ENCODE data around the gene ZNF654. TPM values are rescaled to one million over a fixed set of nuclear protein-coding genes. Genes with fewer than 3 reads are reported as not detected.

Gene ZNF654
- total RNA-seq, 1 donor from 2014 or later: 2.3 TPM

DNA sequence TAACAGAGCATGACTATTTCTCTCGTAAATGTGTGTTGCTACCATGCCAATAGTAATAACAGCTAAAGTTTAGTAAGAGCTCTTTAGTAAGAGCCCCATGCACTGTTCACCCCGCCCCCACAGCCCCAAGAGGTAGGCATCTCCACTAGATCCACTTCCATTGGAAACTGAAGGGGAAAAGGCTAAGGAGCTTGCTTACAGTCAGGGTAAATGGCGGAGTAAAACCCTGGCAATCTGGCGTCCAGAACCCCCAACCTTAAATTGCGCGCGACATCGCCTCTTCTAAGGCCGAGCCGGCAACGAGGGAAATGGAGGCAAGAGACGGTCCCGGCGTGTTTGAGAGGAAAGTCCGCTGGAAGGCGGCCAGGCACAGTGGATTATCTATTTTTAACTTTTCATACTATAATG lies 90.0 kb downstream of the ZNF654 start:
- intact Hi-C loops (cut with DNase I): loop anchor here (1.0 kb wide), 1 partner anchor 91 kb away; no protein-coding TSS in a partner anchor
- H3K4me1 ChIP-seq: peaks cover 3 to 17% of the 10 kb centered on the region in 2 donors
- no peak for DNase-seq (ENCODE audit: low spot score in 2 of 2)
- H3K27ac ChIP-seq: peak overlapping the region; percentile 80 to 94
- TF ChIP-seq, protein P1, sequence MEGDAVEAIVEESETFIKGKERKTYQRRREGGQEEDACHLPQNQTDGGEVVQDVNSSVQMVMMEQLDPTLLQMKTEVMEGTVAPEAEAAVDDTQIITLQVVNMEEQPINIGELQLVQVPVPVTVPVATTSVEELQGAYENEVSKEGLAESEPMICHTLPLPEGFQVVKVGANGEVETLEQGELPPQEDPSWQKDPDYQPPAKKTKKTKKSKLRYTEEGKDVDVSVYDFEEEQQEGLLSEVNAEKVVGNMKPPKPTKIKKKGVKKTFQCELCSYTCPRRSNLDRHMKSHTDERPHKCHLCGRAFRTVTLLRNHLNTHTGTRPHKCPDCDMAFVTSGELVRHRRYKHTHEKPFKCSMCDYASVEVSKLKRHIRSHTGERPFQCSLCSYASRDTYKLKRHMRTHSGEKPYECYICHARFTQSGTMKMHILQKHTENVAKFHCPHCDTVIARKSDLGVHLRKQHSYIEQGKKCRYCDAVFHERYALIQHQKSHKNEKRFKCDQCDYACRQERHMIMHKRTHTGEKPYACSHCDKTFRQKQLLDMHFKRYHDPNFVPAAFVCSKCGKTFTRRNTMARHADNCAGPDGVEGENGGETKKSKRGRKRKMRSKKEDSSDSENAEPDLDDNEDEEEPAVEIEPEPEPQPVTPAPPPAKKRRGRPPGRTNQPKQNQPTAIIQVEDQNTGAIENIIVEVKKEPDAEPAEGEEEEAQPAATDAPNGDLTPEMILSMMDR (IDR thresholded peaks at IDR 0.05): no peak
- H3K9me3 ChIP-seq: no peaks in the 10 kb centered on the region
- H3K27me3 ChIP-seq: no peaks in the 10 kb centered on the region
- peaks cover 7 to 9% of the 10 kb centered on the region in 2 donors for H3K36me3 ChIP-seq
- peak overlapping the region; percentile 70 to 99 for H3K4me3 ChIP-seq

DNA sequence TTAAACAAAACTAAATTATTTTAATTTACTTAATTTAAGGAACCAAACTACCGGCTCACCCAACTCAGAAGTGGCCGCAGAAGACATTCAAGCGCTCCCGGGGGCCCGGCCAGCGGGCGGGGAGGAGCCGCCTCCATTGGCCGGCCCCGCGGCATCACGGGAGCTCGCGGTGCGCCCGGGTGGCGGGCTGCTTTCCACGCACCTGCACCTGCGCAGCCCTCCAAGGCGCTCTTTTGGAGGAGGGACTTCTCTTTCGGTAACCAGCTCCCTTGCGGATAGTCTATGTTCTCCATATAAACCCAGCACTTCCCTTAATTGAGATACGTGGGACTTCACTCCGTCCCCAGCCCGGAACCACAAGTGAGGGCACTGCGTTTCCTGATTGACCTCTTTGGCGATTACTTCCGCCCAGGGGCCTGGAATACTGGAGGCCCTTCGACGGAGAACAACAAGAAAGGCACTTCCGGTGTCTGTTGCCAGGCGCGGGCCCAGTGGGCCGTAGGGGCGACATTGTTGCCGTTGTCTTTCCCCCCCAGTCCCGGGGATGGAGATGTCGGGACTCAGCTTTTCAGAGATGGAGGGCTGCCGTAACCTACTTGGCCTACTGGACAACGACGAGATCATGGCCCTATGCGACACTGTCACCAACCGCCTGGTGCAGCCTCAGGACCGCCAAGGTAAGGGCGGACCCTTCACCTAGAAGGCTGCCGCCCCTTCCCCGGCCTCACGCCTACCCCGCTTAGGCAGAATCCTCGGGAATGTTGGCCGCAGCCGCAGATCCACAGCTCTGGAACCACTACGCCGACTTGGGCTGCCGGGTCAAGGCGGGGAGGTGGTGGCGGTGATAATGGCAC lies 90.7 kb downstream of the ZNF654 start, which contains the start of gene C3orf38:
Gene C3orf38, plus strand, starts transcription at position 451 of the 854 bp plus-strand sequence. Its CDS starts 94 bp downstream, at position 545.
- H3K4me1 ChIP-seq: peaks cover 3 to 17% of the 10 kb centered on the region in 2 donors
- intact Hi-C loops (cut with DNase I): loop anchor here (1.0 kb wide), 1 partner anchor 91 kb away; no protein-coding TSS in a partner anchor
- TF ChIP-seq, protein P1 (IDR thresholded peaks at IDR 0.05): no peak
- no peaks in the 10 kb centered on the region for H3K9me3 ChIP-seq
- H3K36me3 ChIP-seq: peaks cover 7 to 16% of the 10 kb centered on the region in 2 donors
- DNase-seq (ENCODE audit: low spot score in 2 of 2): peak; percentile 57 to 94
- peak within 1 kb of the TSS; percentile 80 to 94 for H3K27ac ChIP-seq
- H3K4me3 ChIP-seq: peak within 1 kb of the TSS; percentile 70 to 99
- H3K27me3 ChIP-seq: no peaks in the 10 kb centered on the region

DNA sequence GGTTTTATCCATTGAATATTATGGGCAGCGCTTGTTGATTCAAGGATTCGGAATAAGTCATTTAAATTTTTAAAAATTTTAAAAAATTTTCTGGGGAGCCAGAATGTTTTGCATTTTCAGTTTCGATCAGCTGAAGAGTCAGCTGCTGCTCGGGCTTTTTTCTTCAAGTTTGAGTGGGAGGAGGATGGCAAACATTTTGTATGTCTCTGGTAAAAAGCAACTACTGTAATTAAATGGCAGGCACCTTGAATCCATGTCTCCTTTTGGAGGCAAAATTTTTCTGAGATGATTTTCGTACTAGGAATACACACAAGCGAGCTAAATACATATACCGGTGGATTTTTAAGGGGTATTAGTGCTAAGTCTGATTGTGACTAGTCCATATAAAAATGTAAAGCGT lies 91.3 kb downstream of the ZNF654 start:
- no peak for DNase-seq (ENCODE audit: low spot score in 2 of 2)
- intact Hi-C loops (cut with DNase I): no loop called here
- Histone ChIP-seq H3K4me3 (peak overlapping the region; percentile 70 to 99), H3K27me3 (no peaks in the 10 kb centered on the region), H3K27ac (peak overlapping the region; percentile 80 to 94), H3K4me1 (peaks cover 3 to 17% of the 10 kb centered on the region in 2 donors), H3K36me3 (peaks cover 7 to 20% of the 10 kb centered on the region in 2 donors), H3K9me3 (no peaks in the 10 kb centered on the region)
- TF ChIP-seq, protein P1 (IDR thresholded peaks at IDR 0.05): no peak

DNA sequence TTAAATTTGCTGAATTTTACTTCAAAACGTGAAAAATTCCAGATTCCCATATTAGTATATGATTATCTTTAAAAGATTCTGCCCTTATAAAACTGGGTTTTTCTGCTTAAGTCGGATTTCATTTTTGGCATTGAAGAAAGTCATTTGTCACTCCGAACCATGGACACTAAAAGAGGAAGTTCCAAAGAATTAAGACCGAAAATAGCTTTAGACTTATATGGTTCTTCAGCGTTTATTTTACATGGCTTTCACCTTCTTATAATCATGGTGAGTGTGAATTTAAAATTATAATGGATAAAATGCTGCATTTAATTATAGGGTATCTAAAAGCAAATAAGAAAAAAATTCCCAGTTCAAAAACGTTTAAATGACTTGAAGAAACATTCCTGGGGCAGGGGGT lies 91.8 kb downstream of the ZNF654 start:
- TF ChIP-seq, protein P1 (IDR thresholded peaks at IDR 0.05): no peak
- DNase-seq (ENCODE audit: low spot score in 2 of 2): no peak
- Histone ChIP-seq H3K27me3 (no peaks in the 10 kb centered on the region), H3K4me3 (peak overlapping the region; percentile 70 to 99), H3K9me3 (no peaks in the 10 kb centered on the region), H3K27ac (peak overlapping the region in 1 of 2 donors; percentile 80), H3K4me1 (peaks cover 3 to 17% of the 10 kb centered on the region in 2 donors), H3K36me3 (peaks cover 7 to 23% of the 10 kb centered on the region in 2 donors)
- intact Hi-C loops (cut with DNase I): no loop called here

DNA sequence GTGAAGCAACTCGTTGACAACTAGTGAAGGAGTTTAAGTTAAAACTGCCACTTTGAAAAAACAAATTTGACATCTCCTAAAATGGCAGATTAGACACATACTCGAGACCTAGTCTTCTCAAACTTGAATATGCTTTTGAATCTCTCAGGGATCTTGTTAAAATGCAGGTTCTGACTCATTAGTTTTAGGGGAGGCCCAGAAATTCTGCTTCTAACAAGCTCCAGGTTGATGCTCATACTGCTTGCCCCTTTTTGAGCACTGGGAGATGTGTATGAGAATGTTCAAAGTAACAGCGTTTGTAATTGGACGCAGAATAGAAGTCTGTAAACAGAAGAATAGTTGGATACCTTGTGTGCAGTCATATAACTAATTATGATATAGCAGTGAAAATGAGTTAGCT lies 92.3 kb downstream of the ZNF654 start:
- Histone ChIP-seq H3K27me3 (no peaks in the 10 kb centered on the region), H3K4me1 (peaks cover 3 to 17% of the 10 kb centered on the region in 2 donors), H3K27ac (no peak overlapping the region), H3K36me3 (peaks cover 12 to 29% of the 10 kb centered on the region in 2 donors), H3K9me3 (no peaks in the 10 kb centered on the region), H3K4me3 (peak overlapping the region in 1 of 2 donors; percentile 70)
- DNase-seq (ENCODE audit: low spot score in 2 of 2): no peak
- TF ChIP-seq, protein P1 (IDR thresholded peaks at IDR 0.05): no peak
- intact Hi-C loops (cut with DNase I): no loop called here
